ENCODE results near the gene ARL8A. TPM values are rescaled to one million over a fixed set of nuclear protein-coding genes. Genes with fewer than 3 reads are reported as not detected.

ARL8A gene
- total and polyA plus RNA-seq, 2 experiments from 2014 or later: 30.3 to 32.7 TPM

- H3K9me2 ChIP-seq (ENCODE audit: insufficient read depth): no peaks in the 10 kb centered on the region
- no peaks in the 10 kb centered on the region for H3F3A ChIP-seq (replicated peaks; ENCODE audit: low read depth)
- H3K36me3 ChIP-seq (ENCODE audit: insufficient read depth): no peaks in the 10 kb centered on the region
- H3K4me1 Mint-ChIP-seq: peaks cover 14% of the 10 kb centered on the region
- H3K27ac ChIP-seq (ENCODE audit: low read depth): no peak overlapping the region
- ATAC-seq (no peak), DNase-seq (ENCODE audit: low spot score) (no peak)
- no peaks in the 10 kb centered on the region for H4K20me1 ChIP-seq (replicated peaks; ENCODE audit: insufficient read depth)
- H3K27ac Mint-ChIP-seq: no peak overlapping the region
- TF ChIP-seq ETS1 (IDR thresholded peaks at IDR 0.05) (no peak), REST (IDR thresholded peaks at IDR 0.05; ENCODE audit: unreplicated experiment) (no peak), ZNF462 (CRISPR knock-in tag; IDR thresholded peaks at IDR 0.05) (no peak), CREB1 (CRISPR knock-in tag; IDR thresholded peaks at IDR 0.05; ENCODE audit: low read depth) (no peak), NANOG (IDR thresholded peaks at IDR 0.05; ENCODE audit: borderline replicate concordance) (no peak), ZNF114 (CRISPR knock-in tag; IDR thresholded peaks at IDR 0.05) (no peak)
- H3K4me2 ChIP-seq: no peak overlapping the region
- no peak overlapping the region for H3K4me3 ChIP-seq
- no peak overlapping the region for H2AFZ ChIP-seq
- H3K9me3 Mint-ChIP-seq: no peaks in the 10 kb centered on the region; the same call in 2 of the 3 replicates
- no peaks in the 10 kb centered on the region for H3K79me2 ChIP-seq (replicated peaks; ENCODE audit: insufficient read depth)
- H3K36me3 Mint-ChIP-seq (ENCODE audit: low read depth): no peaks in the 10 kb centered on the region
- no peak overlapping the region for H3K4me3 Mint-ChIP-seq
- H3K27me3 ChIP-seq (ENCODE audit: insufficient read depth): 0 out of 2 replicates have a peak, but pooled peaks cover 5% of the 10 kb centered on the region
- peaks cover 6% of the 10 kb centered on the region for H3K27me3 Mint-ChIP-seq (ENCODE audit: insufficient read depth, low read depth, poor library complexity)
- H3K4me1 ChIP-seq (ENCODE audit: insufficient read depth): peaks cover 5% of the 10 kb centered on the region
These were observed 5.7 kb upstream of the ARL8A start for GRCh38 chr1:202150187-202150586.
